Natural killer cell treated with Interleukin-12 subunit alpha and Interleukin-12 subunit beta and Interleukin-15 and Interleukin-18, amount 100 ng/mL, for 72 hours (primary cell): ENCODE data around the gene DCLRE1A. TPM values are rescaled to one million over a fixed set of nuclear protein-coding genes. Genes with fewer than 3 reads are reported as not detected.

Experiments used
- ATAC-seq, 2 donors: fragments of 150-1000 bp; cut with Tn5 transposase in 1 of 2; sonication (Bioruptor Pico), chemical (Tn5 transposase) in 1 of 2; 2 replicates each; pipeline ENCODE4 v1.10.0; 2021
- DNase-seq: peaks from one replicate; pipeline ENCODE4 v3.0.0; 2022; ENCODE audit warnings: low spot score
- H3K27ac Mint-ChIP-seq, 2 donors: 1 replicate in 1 of 2; 2 replicates in 1 of 2; pipeline ENCODE4 v1.8.0; 2022; ENCODE audit warnings: mixed read lengths in 2 of 2, mild to moderate bottlenecking in 1 of 2, moderate library complexity in 1 of 2
- H3K27me3 Mint-ChIP-seq, 2 donors: 1 replicate in 1 of 2; 2 replicates in 1 of 2; pipeline ENCODE4 v1.8.0; 2022; ENCODE audit warnings: mixed read lengths in 2 of 2
- H3K36me3 Mint-ChIP-seq: one replicate; pipeline ENCODE4 v1.8.0; 2022; ENCODE audit warnings: mixed read lengths
- H3K4me1 Mint-ChIP-seq, 2 donors: 1 replicate in 1 of 2; 2 replicates in 1 of 2; pipeline ENCODE4 v1.8.0; 2022; ENCODE audit warnings: low read depth in 2 of 2, mixed read lengths in 2 of 2, mild to moderate bottlenecking in 1 of 2
- H3K4me3 Mint-ChIP-seq: one replicate; pipeline ENCODE4 v1.8.0; 2022; ENCODE audit warnings: mixed read lengths
- H3K9me3 Mint-ChIP-seq: 2 replicates; pipeline ENCODE4 v1.8.0; 2022; ENCODE audit warnings: mixed read lengths
- total RNA-seq, 2 donors: library from RNA; stranded (reverse); gene quantifications; one replicate each; pipeline ENCODE4 v1.2.3, GENCODE V29; 2022

DCLRE1A gene
- total RNA-seq, result 10 to 100 TPM; 10.7 to 11.4 TPM

DNA sequence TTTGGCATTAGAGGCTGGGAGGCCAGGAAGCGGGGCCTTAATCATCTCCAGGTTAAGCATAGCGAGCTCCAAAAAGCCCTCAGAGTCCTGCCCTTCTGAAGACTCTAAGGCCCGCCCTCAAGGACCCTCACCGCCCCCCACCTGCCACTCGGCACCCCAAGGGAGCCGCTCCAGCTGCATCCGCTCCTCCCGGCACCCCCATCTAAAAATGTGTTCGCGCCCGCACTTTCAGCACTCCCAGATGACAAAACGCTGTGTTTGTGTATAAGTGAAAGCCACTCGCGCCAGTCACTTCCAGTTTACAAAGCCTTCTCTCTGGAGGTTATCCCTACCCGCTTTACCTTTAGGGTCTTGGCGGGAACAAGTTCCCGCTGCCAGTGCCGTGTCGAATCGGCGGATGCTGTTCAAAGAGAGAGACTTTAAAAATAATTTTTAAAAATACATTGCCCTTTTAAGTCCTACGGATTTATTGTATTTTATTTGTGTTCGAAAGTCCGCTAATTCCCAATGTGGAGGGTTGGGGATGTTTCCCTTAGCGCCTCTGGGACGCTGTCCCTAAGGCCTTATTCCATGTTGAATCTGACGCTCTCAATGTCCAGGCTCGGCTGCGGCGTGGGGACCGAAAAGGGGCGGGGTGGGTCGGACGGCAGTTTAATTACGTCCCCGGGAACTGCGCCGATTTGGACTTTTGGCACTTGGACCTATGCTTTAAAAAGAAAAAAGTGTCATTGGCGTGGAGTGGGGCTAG, at the start of gene DCLRE1A, which contains the start of gene NHLRC2:
TSS of gene DCLRE1A (minus strand) at position 70 of the 748 bp plus-strand sequence. CDS start 900 bp downstream, outside the sequence.
TSS of gene NHLRC2 (plus strand) at position 649 of the 748 bp plus-strand sequence. CDS start 212 bp downstream, outside the sequence.
- H3K36me3 Mint-ChIP-seq, result peaks cover 8% of the 10 kb centered on the region
- H3K27ac Mint-ChIP-seq, result peak within 1 kb of the TSS; percentile 98 to 99
- H3K9me3 Mint-ChIP-seq, result no peaks in the 10 kb centered on the region
- H3K4me3 Mint-ChIP-seq, result peak within 1 kb of the TSS; percentile 95
- no peaks in the 10 kb centered on the region for H3K27me3 Mint-ChIP-seq
- peaks cover 26 to 36% of the 10 kb centered on the region in 2 donors for H3K4me1 Mint-ChIP-seq
- DNase-seq (peak; percentile 75), ATAC-seq (peak; percentile 78 to 91)

DNA sequence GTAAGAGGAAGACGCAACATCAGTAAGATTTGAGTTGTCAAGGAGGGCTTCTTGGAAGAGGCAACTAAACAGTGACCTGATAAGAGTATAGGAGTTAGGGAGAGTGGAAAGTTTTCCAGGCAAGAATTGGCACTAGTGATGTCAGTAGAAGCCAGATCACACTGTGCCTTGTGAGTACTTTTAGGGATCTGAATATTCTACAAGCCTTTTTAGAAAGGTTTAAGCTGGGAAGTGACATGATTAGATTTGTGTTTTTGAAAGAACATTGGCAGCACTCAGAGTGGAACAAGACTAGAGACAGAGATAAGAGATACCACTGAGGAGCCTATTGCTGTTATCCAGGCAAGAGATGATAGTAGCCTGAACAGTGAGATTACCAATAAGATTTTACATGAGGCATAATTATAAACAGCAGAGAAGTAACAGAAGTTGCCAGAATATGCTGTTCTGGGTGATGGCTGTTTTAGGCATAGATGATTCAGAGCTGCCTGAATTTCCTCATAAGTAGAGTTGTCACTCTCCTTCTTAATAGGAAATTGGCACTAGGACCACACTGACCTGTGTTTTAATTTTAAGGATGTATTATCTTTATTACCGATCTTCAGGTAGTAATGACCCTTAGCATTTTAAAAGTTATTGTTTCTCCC, 46.2 kb upstream of the DCLRE1A start:
- DNase-seq, result no peak
- Mint-ChIP-seq H3K36me3 (peaks cover 11% of the 10 kb centered on the region), H3K27me3 (no peaks in the 10 kb centered on the region), H3K27ac (no peak overlapping the region), H3K4me1 (peaks cover 0 to 6% of the 10 kb centered on the region in 2 donors), H3K9me3 (no peaks in the 10 kb centered on the region), H3K4me3 (no peak overlapping the region)
- no peak for ATAC-seq

DNA sequence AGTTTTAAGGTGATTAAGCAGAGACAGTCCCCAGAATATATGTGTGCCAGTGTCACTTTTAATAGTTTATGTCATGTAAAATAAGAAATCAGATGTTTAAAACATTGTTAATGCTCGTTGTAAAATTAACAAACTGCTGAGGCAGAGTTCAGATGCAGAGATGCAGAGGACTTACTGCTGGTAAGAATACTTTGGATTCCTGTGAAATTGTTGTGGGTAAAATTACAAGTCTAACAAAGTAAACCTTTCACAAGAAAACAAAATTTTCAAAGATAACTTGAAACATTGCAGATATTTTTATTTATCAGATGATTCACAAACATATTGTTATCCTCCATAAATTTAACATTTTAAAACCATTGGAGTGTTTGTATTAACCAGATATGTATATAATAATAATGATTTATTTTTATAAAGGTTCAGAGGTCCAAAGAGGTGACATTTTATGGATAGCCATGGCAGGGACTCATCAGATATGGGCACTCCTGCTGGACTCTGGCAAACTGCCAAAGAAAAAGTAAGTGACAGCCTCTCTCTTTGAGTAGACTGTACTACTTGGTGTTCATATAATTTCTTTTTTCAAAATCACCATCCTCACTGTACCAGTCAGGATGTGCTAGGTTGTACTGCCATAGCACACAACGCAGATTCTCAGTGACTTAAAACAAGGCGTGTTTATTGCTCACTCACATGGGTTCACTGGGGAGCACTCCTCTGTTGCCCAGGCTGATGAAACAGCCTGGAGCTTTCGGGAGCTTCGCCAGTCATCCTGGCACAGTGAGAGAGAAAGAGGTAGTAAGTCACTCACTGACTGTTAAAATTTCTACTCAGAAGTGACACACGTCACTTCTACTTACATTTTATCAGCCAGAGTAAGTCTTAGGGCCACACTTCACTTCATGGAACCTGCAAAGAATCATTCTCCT, 44.1 kb upstream of the DCLRE1A start:
- peaks cover 0 to 6% of the 10 kb centered on the region in 2 donors for H3K4me1 Mint-ChIP-seq
- no peak for ATAC-seq
- no peak for DNase-seq
- no peaks in the 10 kb centered on the region for H3K27me3 Mint-ChIP-seq
- H3K9me3 Mint-ChIP-seq, result no peaks in the 10 kb centered on the region
- H3K4me3 Mint-ChIP-seq, result no peak overlapping the region
- peaks cover 6% of the 10 kb centered on the region for H3K36me3 Mint-ChIP-seq
- no peak overlapping the region for H3K27ac Mint-ChIP-seq

DNA sequence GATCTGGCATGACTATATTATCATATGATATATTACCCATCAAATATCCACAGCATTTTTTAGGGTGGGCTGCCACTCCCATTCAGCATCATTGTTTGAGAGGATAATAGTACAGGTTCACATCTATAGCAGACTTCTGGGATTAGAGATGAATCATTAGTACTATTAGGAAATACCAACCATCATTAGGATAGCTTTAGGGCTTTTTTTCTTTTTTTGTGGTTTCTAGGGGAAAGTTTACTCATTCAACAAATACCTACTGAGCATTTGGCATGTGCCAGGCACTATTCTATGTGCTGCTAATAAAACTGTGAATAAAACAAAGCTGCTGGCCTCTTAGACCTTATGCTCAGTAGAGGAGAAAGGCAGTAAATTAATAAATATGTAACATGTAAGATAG, 41.1 kb upstream of the DCLRE1A start:
- Mint-ChIP-seq H3K27ac (no peak overlapping the region), H3K9me3 (no peaks in the 10 kb centered on the region), H3K36me3 (no peaks in the 10 kb centered on the region), H3K4me3 (no peak overlapping the region), H3K4me1 (peaks cover 0 to 8% of the 10 kb centered on the region in 2 donors), H3K27me3 (no peaks in the 10 kb centered on the region)
- no peak for DNase-seq
- no peak for ATAC-seq

DNA sequence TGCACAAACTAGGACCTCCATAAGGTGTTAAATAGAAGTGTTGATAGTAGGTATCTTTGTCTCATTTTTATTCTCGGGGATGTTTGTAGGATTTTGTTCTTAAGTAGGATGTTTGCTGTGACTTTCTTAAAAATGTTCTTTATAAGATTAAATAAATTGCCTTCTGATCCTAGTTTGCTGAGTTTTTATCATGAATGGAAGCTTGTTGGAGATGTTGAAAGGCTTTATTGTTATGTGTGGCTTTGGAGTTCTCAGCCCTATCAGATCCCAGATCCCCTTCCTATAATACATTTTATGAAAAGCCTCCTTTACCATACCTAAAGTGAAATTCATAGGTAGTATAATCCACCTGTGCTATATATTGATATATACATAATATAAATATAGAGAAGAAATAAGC, 40.7 kb upstream of the DCLRE1A start:
- Mint-ChIP-seq H3K27me3 (no peaks in the 10 kb centered on the region), H3K9me3 (no peaks in the 10 kb centered on the region), H3K4me1 (peaks cover 0 to 8% of the 10 kb centered on the region in 2 donors), H3K27ac (no peak overlapping the region), H3K4me3 (no peak overlapping the region), H3K36me3 (no peaks in the 10 kb centered on the region)
- no peak for DNase-seq
- ATAC-seq, result no peak

DNA sequence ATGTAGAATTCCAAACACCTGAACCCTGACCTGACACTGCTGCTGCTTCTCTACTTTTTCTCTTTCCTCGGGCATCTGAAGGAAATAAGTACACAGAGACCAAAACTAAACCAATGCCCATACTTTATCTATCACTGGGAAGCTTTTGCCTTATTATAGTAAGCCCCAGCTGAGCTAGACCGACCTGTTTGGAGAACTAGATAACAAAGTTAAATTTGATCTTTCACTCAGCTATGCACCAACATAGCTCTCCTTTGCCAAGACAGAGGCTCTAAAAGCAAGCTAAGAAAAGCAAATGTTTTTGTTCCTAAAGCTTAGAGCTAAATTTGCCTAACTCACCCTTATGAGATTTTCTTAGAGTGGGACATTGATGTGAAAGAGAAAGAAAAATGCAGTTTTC, 39.7 kb upstream of the DCLRE1A start:
- Mint-ChIP-seq H3K4me3 (no peak overlapping the region), H3K4me1 (peaks cover 0 to 9% of the 10 kb centered on the region in 2 donors), H3K27me3 (no peaks in the 10 kb centered on the region), H3K9me3 (no peaks in the 10 kb centered on the region), H3K27ac (no peak overlapping the region), H3K36me3 (no peaks in the 10 kb centered on the region)
- no peak for DNase-seq
- no peak for ATAC-seq

DNA sequence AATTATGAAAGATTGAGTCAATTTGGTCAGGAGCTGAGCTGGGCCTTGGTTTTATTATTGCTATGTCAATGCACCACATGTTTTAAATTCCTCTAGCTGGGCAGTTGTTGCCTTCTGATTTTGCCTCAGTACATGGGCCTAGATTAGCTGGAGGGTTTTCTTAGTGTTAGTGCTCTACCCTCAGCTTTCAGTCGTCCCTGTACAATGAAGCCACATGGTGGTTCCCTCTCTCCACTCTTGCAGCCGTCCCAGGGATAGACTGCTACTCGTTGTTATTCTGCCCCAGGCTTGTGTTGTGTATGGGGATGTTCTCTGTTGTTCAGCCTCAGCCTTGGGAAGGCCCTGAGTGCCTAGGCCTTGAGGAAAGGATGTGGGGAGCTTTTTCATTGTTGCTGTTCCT, 37.6 kb upstream of the DCLRE1A start:
- no peaks in the 10 kb centered on the region for H3K9me3 Mint-ChIP-seq
- peaks cover 5% of the 10 kb centered on the region for H3K36me3 Mint-ChIP-seq
- H3K4me3 Mint-ChIP-seq, result no peak overlapping the region
- ATAC-seq (no peak), DNase-seq (no peak)
- no peaks in the 10 kb centered on the region for H3K27me3 Mint-ChIP-seq
- no peak overlapping the region for H3K27ac Mint-ChIP-seq
- H3K4me1 Mint-ChIP-seq, result peaks cover 0 to 9% of the 10 kb centered on the region in 2 donors

DNA sequence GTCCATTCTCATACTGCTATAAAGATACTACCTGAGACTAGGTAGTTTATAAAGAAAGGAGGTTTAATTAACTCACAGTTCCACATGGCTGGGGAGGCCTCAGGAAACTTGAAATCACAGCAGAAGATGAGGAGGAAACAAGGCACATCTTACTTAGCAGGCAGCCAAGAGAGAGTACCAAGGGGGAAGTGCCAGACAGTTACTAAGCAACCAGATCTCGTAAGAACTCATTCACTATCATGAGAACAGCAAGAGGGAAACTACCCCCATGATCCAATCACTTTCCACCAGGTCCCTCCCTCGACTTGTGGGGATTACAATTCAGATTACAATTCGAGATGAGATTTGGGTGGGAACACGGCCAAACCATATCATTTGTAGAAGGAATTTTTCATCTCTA, 36.9 kb upstream of the DCLRE1A start:
- peaks cover 9% of the 10 kb centered on the region for H3K36me3 Mint-ChIP-seq
- no peak overlapping the region for H3K4me3 Mint-ChIP-seq
- no peak for ATAC-seq
- H3K4me1 Mint-ChIP-seq, result peaks cover 0 to 9% of the 10 kb centered on the region in 2 donors
- H3K27me3 Mint-ChIP-seq, result no peaks in the 10 kb centered on the region
- H3K27ac Mint-ChIP-seq, result no peak overlapping the region
- DNase-seq, result no peak
- no peaks in the 10 kb centered on the region for H3K9me3 Mint-ChIP-seq

DNA sequence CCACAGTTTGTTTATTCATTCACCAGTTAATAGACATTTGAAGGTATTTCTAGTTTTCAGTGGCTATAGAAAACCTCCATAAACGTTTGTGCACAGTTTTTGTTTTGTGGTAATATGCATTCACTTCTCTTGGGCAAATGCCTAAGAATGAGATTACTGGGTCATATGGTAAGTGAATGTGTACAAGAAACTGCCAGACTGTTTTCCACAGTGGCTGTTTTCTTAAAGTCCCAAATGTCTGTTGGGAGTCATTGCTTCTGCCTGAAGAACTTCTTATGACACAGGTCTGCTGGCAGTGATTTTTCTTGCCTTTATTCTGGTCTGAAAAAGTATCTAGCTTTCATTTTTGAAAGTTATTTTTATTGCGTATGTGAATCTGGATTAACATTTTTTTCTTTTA, 36.0 kb upstream of the DCLRE1A start:
- peaks cover 9% of the 10 kb centered on the region for H3K36me3 Mint-ChIP-seq
- H3K27me3 Mint-ChIP-seq, result no peaks in the 10 kb centered on the region
- peaks cover 0 to 6% of the 10 kb centered on the region in 2 donors for H3K4me1 Mint-ChIP-seq
- no peak overlapping the region for H3K4me3 Mint-ChIP-seq
- H3K9me3 Mint-ChIP-seq, result no peaks in the 10 kb centered on the region
- no peak overlapping the region for H3K27ac Mint-ChIP-seq
- ATAC-seq (no peak), DNase-seq (no peak)

DNA sequence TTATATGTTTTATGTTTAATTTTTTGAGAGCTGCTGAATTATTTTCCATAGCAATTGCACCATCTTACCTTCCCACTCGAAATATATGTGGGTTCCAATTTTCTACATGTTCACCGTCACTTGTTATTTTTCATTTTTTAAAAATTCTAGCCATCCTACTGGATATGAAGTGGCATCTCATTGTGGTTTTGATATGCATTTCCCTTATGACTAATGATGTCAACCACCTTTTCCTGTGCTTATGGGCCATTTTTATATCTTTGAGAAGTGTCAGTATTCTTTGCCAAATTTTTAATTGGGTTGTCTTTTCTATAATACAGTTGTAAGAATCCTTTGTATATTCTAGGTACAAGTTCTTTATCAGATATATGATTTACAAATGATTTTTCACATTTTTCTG, 28.4 kb upstream of the DCLRE1A start:
- H3K4me3 Mint-ChIP-seq, result peak overlapping the region; percentile 34
- DNase-seq (no peak), ATAC-seq (no peak)
- peak overlapping the region in 1 of 2 donors; percentile 52 for H3K27ac Mint-ChIP-seq
- peaks cover 3% of the 10 kb centered on the region for H3K9me3 Mint-ChIP-seq
- H3K36me3 Mint-ChIP-seq, result peaks cover 26% of the 10 kb centered on the region
- H3K4me1 Mint-ChIP-seq, result peaks cover 19% of the 10 kb centered on the region in 2 donors
- H3K27me3 Mint-ChIP-seq, result no peaks in the 10 kb centered on the region

DNA sequence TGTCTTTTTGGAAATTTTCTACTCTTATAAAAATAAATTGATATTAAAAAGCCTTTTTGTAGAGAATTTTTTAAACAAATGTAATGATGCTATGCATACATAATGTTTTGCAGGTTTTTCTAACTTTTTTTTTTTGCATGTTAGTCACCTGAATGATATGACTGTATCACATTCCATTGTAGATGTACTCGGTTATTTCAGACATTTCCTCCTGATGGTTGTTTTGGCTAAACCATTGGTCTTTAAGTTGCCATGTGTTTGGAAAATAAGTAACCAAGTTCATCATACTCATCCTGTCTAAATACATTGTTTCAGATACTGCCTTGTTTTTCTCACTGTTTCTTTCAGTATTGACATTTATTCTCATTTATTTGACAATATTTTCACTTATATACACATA, 26.4 kb upstream of the DCLRE1A start:
- H3K27me3 Mint-ChIP-seq, result no peaks in the 10 kb centered on the region
- H3K4me3 Mint-ChIP-seq, result no peak overlapping the region
- H3K4me1 Mint-ChIP-seq, result peaks cover 23 to 25% of the 10 kb centered on the region in 2 donors
- peaks cover 3% of the 10 kb centered on the region for H3K9me3 Mint-ChIP-seq
- DNase-seq (no peak), ATAC-seq (no peak)
- peaks cover 18% of the 10 kb centered on the region for H3K36me3 Mint-ChIP-seq
- no peak overlapping the region for H3K27ac Mint-ChIP-seq

DNA sequence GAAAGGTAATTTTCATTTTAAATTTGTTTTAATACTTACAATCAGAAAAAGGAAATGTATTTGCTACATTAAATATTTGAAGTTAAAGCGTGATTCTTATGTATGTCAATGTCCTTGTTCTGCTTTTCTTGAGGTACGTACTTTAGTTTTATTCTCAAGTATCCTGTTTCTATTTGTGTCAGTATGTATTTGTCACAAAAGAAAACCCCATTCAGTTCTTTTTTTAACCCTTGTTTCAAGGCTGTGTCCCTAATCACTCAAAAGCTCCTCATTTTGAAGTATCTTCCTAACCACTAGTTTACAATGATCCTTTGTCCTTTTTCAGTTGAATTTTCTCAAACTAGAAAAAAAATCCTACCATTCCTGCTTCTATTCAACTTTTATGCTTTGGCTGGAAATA, 25.8 kb upstream of the DCLRE1A start:
- Mint-ChIP-seq H3K27me3 (no peaks in the 10 kb centered on the region), H3K4me3 (no peak overlapping the region), H3K36me3 (peaks cover 18% of the 10 kb centered on the region), H3K4me1 (peaks cover 28 to 30% of the 10 kb centered on the region in 2 donors), H3K9me3 (peaks cover 3% of the 10 kb centered on the region), H3K27ac (no peak overlapping the region)
- DNase-seq (no peak), ATAC-seq (no peak)

DNA sequence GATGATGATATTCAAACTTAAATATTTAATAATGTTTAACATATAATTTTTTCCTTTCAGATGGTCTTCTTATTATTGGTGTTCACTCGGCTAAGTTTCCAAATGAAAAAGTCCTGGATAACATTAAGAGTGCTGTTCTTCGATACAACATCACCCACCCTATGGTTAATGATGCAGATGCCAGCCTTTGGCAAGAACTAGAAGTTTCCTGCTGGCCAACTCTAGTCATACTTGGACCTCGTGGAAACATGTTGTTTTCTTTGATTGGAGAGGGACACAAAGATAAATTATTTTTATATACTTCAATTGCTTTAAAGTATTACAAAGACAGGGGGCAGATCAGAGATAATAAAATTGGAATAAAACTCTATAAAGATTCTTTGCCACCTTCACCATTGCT, 22.6 kb upstream of the DCLRE1A start:
- ATAC-seq (no peak), DNase-seq (no peak)
- H3K36me3 Mint-ChIP-seq, result peaks cover 16% of the 10 kb centered on the region
- H3K27ac Mint-ChIP-seq, result no peak overlapping the region
- H3K9me3 Mint-ChIP-seq, result peaks cover 3% of the 10 kb centered on the region
- no peak overlapping the region for H3K4me3 Mint-ChIP-seq
- H3K27me3 Mint-ChIP-seq, result no peaks in the 10 kb centered on the region
- H3K4me1 Mint-ChIP-seq, result peaks cover 21 to 26% of the 10 kb centered on the region in 2 donors
